ENCODE results near the gene TMEM242.

The TMEM242 gene

GRCh38 chr6:157268835-157269234 lies 54.5 kb downstream of the TMEM242 start:
- DNase-seq: no peak

- no peak for DNase-seq
Measured at GRCh38 chr6:157268396-157268795, 54.9 kb downstream of the TMEM242 start.

GRCh38 chr6:157267654-157268053 lies 55.7 kb downstream of the TMEM242 start:
- DNase-seq: no peak

- no peak for DNase-seq
Measured at GRCh38 chr6:157267109-157267611, 56.2 kb downstream of the TMEM242 start.

DNA sequence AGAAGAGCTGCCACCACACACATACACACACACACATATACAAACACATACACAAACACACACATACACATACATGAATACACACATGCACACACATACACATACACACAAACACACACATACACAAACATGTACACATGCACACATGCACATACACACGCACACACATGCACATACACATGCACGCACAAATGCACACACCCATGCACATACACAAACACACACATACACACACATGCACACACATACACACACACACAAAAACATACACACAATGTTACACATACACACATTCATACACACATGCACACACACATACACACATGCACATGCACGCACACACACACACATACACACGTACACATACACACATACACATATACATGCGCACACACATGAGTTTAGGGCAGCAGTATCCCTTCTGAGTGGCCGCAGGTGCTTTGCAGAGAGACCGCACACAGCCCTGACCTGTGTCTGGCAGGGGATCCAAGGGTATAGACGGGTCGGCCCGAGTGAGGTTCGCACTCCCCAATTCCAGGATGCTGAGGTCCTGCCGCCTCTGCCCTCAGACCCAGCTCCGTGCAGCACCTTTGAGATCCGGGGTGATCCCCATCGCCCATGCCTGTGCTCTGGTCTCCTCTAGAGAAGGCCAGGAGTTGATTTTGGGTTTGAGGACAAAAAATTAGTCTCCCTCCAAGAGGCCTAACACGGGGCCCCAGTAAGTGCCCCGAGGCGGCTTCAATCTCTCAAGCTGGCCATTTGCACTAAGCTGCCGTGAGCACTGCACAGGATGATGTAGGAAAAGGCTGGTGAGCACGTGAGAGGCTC lies 56.8 kb downstream of the TMEM242 start:
- no peak for DNase-seq

DNA sequence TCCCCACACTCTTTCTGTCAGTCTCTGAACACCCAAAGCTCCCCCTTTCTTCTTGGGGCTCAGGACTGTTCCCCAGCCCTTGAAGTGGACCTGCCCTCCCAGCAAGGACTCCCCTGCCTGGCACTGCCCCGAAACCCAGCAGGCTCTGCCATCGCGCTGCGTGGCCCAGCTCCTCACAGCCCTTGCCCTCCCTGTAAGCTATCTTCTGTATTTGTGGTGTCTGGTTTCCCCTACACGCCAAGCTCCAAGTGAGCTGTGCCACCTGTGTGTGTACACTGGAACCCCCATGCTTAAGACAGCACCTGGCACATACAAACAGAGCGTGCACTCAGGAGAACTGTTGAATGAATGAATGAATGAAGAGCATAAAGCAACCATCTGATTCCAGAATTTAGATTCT lies 57.7 kb downstream of the TMEM242 start:
- no peak for DNase-seq

- no peak for DNase-seq
Measured at GRCh38 chr6:157265186-157265585, 58.1 kb downstream of the TMEM242 start.

GRCh38 chr6:157264701-157265100 lies 58.6 kb downstream of the TMEM242 start:
- no peak for DNase-seq

DNA sequence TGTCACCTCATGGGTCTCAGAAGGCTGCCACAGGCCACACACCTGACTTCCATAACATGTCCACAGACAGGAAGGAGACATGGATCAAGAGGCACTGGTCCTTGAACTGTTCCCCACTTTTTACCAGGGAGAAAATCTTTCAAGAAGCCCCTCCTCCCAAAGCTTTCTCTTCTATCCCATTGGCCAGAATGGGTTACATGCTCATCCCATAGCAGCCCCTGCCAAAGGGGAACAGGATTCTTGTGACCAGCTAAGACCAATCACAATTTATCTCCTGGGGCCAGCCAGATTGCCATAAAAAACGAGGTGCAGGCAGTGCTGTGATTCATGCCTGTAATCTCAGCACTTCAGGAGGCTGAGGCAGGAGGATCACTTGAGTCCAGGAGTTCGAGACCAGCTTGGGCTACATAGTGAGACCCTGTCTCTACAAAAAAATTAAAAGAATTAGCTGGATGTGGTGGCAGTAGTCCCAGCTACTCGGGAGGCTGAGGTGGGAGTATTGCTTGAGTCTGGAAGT lies 59.4 kb downstream of the TMEM242 start:
- no peak for DNase-seq

- DNase-seq: no peak
Measured at GRCh38 chr6:157263146-157263545, 60.2 kb downstream of the TMEM242 start.

DNA sequence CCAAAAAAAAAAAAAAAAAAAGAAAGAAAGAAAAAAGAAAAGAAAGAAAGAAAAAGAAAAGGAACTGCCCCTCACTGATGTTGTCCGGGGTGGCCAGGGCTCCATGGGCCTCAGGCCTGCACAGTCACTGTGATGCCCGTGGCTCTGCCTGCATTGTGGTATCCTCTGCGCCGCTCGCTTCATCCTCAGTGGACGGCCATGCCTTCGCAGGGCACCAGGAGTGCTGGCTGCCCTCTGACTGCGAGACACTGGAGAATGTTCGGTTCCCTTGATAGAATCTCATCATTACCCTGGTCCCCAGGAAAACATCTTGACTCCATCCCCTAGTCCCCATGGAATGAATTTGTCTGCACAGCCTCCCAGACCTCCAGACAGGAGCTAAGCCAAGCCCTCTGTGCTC lies 61.7 kb downstream of the TMEM242 start:
- DNase-seq: no peak

GRCh38 chr6:157260735-157261410 lies 62.4 kb downstream of the TMEM242 start:
- no peak for DNase-seq

DNA sequence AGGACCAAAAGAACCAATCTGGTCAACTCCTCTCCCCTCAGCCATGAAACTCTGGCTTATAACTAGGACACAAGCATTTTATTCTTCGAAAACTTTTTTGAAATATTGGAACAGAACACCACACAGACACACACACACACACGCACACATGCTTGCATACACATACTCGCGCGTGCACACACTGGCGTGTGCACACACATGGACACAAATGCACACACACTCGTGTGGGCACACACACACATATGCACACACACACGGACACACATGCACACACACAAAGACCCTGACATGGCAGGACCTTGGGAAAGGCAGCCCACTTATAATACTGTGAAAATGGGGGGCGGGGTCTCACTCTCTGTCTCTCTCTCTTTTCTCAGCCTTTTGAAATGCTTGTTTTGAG lies 63.9 kb downstream of the TMEM242 start:
- no peak for DNase-seq

DNA sequence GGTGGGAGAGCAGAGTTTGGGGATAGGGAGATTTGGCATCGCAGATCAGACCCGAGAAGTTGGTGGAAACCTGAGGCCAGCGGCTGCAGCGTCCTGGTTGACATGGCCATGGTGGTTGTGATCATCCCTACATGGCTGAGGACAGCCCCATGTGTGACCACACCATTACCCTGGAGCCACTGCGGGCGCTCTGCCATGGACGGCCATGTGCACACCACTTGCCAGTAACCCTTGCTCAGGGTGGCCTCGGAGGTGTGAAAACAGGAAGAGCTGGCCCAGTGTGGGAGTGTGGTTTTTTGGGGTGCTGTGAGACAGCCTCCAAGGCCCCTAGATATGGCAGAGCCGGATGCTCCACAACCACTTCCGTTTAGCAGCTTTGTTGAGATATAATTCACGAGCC lies 64.4 kb downstream of the TMEM242 start:
- no peak for DNase-seq

- no peak for DNase-seq
Measured at GRCh38 chr6:157255079-157255478, 68.2 kb downstream of the TMEM242 start.

DNA sequence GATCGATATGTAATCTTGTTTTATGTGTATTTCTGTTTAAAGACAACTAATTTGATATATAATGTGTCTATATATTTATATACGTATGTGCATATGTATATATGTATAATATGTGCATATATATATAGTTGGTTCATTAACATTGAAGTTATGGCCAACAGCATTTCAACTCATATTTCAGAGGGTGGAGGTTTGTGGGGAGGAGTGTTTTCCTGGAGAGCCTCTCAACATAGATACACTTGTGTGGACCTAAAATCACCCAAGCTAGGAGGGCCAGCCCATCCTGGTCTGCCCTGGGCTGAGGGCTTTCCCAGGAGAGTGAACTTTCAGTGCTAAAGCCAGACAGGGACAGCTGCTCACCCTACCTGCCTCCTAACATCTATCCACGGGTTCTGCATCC lies 68.8 kb downstream of the TMEM242 start:
- DNase-seq: no peak

- DNase-seq: no peak
Measured at GRCh38 chr6:157253699-157254098, 69.6 kb downstream of the TMEM242 start.

GRCh38 chr6:157253017-157253416 lies 70.3 kb downstream of the TMEM242 start:
- no peak for DNase-seq

- DNase-seq: no peak
Measured at GRCh38 chr6:157251586-157252247, 71.6 kb downstream of the TMEM242 start.

DNA sequence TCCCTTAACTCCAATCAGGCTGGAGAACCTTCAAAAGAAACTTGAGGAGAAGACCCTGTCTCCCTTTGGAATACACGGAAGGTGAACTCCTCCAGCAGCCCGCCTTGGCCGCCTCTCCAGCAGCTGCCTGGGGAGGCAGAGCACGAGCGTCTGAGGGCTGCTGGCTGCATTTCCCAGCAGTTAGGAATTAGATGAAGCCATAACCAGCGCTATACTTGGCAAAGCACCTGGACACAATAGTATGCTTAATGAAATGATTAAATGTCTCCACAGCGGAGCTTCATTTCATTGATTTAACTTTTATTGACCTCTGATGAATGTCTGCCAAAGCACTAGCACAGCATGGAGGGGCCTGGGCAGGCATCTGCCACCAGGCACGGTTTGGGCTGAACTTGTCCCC lies 73.5 kb downstream of the TMEM242 start:
- DNase-seq: no peak

DNA sequence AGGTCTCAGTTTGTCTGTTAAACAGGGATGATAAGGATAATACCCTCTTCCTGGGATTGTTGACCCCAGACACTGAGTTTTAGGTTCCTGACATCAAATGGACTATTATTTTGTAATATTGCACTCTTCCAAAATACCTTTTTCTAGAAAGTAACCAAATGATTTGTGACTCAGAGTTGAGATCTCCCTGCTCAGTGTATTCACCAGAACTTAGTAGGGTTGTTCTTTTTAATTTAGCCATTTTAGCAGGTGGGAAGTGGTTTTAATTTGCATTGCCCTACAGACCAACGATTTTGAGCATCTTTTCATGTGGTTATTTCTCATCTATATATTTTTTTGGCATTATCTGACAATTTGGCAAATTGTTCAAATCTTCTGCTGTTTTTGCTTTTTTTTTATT lies 75.1 kb downstream of the TMEM242 start:
- DNase-seq: no peak

- no peak for DNase-seq
Measured at GRCh38 chr6:157246771-157247484, 76.4 kb downstream of the TMEM242 start.

Measured in effector CD8-positive, alpha-beta T cell (primary cell).